ENCODE measurements around the gene NPLOC4.

NPLOC4 gene

DNA sequence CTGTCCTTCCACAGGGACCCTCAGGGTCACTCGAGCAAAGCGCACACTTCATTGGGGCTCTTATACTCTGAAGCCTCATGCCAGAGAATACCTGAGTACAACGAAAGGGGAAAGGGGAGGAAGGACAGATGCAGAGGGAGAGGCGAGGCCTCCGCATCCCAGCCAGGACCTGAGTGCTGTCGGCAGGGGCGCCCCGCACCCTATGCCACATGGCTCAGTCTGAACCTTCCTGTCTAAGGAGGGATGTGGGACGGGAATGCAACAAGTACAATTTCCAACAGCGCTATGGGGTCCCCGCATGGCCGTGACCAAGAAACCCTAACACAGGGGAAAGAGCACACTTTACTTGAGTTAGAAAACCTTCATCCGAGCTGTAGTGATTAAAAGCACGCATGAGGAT, 44.9 kb downstream of the NPLOC4 start:
- TF ChIP-seq TAF1 (IDR thresholded peaks at IDR 0.05; ENCODE audit: borderline replicate concordance, insufficient read depth, low read length) (no peak), POLR2AphosphoS5 (IDR thresholded peaks at IDR 0.05; ENCODE audit: low read depth, low read length) (no peak), FOXP2 (optimal IDR thresholded peaks at IDR 0.05; ENCODE audit: borderline replicate concordance, extremely low read depth, extremely low read length, insufficient read depth) (no peak), SIN3A (IDR thresholded peaks at IDR 0.05; ENCODE audit: borderline replicate concordance, insufficient read depth, low read length) (no peak)
- TF ChIP-seq, protein P1, sequence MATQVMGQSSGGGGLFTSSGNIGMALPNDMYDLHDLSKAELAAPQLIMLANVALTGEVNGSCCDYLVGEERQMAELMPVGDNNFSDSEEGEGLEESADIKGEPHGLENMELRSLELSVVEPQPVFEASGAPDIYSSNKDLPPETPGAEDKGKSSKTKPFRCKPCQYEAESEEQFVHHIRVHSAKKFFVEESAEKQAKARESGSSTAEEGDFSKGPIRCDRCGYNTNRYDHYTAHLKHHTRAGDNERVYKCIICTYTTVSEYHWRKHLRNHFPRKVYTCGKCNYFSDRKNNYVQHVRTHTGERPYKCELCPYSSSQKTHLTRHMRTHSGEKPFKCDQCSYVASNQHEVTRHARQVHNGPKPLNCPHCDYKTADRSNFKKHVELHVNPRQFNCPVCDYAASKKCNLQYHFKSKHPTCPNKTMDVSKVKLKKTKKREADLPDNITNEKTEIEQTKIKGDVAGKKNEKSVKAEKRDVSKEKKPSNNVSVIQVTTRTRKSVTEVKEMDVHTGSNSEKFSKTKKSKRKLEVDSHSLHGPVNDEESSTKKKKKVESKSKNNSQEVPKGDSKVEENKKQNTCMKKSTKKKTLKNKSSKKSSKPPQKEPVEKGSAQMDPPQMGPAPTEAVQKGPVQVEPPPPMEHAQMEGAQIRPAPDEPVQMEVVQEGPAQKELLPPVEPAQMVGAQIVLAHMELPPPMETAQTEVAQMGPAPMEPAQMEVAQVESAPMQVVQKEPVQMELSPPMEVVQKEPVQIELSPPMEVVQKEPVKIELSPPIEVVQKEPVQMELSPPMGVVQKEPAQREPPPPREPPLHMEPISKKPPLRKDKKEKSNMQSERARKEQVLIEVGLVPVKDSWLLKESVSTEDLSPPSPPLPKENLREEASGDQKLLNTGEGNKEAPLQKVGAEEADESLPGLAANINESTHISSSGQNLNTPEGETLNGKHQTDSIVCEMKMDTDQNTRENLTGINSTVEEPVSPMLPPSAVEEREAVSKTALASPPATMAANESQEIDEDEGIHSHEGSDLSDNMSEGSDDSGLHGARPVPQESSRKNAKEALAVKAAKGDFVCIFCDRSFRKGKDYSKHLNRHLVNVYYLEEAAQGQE (IDR thresholded peaks at IDR 0.05; ENCODE audit: insufficient read depth in 1 of 2, low read depth in 2 of 2, low read length in 2 of 2), result no peak

DNA sequence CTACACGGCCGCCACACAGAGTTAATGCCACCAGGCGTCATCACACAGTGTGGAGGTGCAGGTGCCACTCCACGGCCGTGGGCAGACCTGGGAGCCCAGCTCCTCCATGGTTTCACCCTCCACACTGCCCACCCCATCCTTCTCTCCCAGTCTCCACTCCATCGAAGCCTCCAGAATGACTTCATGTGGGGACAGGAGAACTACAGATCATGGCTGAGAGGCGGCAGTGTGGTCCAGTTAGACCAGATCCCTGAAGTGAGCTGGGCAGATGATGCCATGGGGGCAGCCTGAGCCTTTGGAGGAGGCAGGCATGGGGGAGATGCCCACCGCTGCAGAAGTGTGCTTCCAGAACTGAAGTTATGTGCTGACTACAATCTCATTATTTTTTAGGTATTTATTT, 46.8 kb downstream of the NPLOC4 start:
- TF ChIP-seq TAF1 (IDR thresholded peaks at IDR 0.05; ENCODE audit: borderline replicate concordance, insufficient read depth, low read length), result no peak
- TF ChIP-seq, protein P1 (IDR thresholded peaks at IDR 0.05; ENCODE audit: insufficient read depth in 1 of 2, low read depth in 2 of 2, low read length in 2 of 2), result no peak
- TF ChIP-seq SIN3A (IDR thresholded peaks at IDR 0.05; ENCODE audit: borderline replicate concordance, insufficient read depth, low read length), result no peak
- no peak for TF ChIP-seq POLR2AphosphoS5 (IDR thresholded peaks at IDR 0.05; ENCODE audit: low read depth, low read length)
- no peak for TF ChIP-seq FOXP2 (optimal IDR thresholded peaks at IDR 0.05; ENCODE audit: borderline replicate concordance, extremely low read depth, extremely low read length, insufficient read depth)

DNA sequence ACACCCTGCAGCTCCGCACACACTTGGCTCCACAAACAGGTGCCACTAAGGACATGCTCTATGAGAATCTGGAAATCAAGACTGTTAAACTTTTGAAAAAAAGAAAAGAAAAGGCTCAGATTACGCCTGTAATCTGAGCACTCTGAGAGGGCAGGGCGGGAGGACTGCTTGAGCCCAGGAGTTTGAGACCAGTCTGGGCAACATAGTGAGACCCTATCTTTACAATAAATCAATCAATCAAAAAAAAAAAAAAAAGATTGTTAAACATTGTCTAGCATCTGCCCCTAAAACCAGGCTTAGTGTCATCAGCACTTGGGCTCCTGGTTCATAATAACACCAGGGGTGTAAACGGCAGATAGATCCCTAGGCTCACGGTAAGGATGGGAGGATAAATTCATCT, 47.3 kb downstream of the NPLOC4 start:
- TF ChIP-seq FOXP2 (optimal IDR thresholded peaks at IDR 0.05; ENCODE audit: borderline replicate concordance, extremely low read depth, extremely low read length, insufficient read depth) (no peak), TAF1 (IDR thresholded peaks at IDR 0.05; ENCODE audit: borderline replicate concordance, insufficient read depth, low read length) (no peak), POLR2AphosphoS5 (IDR thresholded peaks at IDR 0.05; ENCODE audit: low read depth, low read length) (no peak), SIN3A (IDR thresholded peaks at IDR 0.05; ENCODE audit: borderline replicate concordance, insufficient read depth, low read length) (no peak)
- TF ChIP-seq, protein P1 (IDR thresholded peaks at IDR 0.05; ENCODE audit: insufficient read depth in 1 of 2, low read depth in 2 of 2, low read length in 2 of 2), result no peak

DNA sequence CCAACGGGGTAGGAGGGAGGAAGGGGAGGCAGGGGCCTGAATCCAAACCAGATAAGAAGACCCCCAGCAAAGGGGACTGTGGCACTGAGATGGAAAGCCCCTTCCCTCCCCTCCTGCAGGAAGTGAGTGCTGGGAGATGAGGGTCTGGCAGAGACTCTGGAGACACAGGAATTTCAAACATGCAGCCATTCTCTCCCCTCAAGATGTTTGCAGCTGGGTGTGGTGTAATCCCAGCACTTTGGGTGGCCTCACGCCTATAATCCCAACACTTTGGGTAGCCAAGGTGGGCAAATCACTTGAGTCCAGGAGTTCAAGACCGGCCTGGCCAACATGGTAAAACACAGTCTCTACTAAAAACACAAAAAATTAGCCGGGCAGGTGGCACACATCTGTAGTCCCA, 50.8 kb downstream of the NPLOC4 start:
- TF ChIP-seq, protein P1 (IDR thresholded peaks at IDR 0.05; ENCODE audit: insufficient read depth in 1 of 2, low read depth in 2 of 2, low read length in 2 of 2), result no peak
- TF ChIP-seq TAF1 (IDR thresholded peaks at IDR 0.05; ENCODE audit: borderline replicate concordance, insufficient read depth, low read length) (no peak), SIN3A (IDR thresholded peaks at IDR 0.05; ENCODE audit: borderline replicate concordance, insufficient read depth, low read length) (no peak), FOXP2 (optimal IDR thresholded peaks at IDR 0.05; ENCODE audit: borderline replicate concordance, extremely low read depth, extremely low read length, insufficient read depth) (no peak), POLR2AphosphoS5 (IDR thresholded peaks at IDR 0.05; ENCODE audit: low read depth, low read length) (no peak)
